ENCODE data around the gene KIZ. TPM values are rescaled to one million over a fixed set of nuclear protein-coding genes. Genes with fewer than 3 reads are reported as not detected.

The KIZ gene
- total and polyA plus RNA-seq, 12 donors = 8.3 to 38.2 (median 26.5) TPM

DNA sequence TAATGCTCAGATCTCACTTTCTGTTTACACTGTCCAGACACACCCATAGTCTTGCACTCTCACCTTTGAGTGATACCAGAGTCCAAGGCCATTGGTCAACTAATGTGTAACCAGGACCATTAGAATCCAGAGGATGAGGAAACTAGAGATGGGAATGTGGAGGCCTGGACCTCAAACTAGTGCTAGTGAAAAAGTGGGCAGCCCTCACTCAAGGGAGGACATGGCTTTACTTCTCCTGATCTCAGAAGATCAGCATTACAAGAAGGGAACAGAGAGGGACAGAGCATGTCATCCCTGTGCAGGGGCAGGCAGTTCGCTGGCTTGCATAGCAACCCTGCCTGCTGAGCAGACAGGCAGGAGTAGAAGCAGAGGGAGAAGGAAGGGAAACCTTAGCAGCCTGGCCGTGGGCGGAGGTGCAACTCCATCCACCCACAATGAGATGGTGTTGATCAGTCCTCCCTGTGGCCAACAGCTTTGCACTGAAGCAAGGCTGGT is 154.7 kb downstream of the KIZ start:
- WGBS, 2 donors = 60 to 63% methylated on average over 3 of the region's 3 CpGs

DNA sequence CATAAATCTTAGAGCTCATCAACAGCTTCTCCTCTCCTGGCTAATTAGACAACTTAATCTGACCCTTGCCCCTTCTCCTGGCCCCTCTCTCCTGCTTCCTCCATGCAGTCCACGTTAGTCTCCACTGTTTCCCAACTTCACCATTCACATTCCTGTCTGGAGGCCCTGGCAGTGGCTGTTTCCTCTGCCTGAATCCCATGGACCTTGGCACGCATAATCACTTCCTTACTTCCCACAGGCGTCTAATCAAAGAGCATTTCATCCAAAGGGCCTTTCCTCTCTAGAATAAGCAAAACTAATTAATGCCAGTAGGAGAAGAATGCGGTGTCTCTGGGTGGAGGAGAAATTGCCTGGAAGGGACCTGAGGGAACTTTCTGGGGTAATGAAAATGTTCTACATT is 160.9 kb downstream of the KIZ start:
- Histone ChIP-seq H3K9me3 (peaks cover 0 to 4% (median 0%) of the 10 kb centered on the region in 11 donors), H3K27ac (no peak overlapping the region), H3K27me3 (peaks cover 0 to 15% (median 0%) of the 10 kb centered on the region in 7 donors), H3K36me3 (no peaks in the 10 kb centered on the region), H3K4me3 (no peak overlapping the region), H3K4me1 (no peaks in the 10 kb centered on the region)
- TF ChIP-seq, protein P1, sequence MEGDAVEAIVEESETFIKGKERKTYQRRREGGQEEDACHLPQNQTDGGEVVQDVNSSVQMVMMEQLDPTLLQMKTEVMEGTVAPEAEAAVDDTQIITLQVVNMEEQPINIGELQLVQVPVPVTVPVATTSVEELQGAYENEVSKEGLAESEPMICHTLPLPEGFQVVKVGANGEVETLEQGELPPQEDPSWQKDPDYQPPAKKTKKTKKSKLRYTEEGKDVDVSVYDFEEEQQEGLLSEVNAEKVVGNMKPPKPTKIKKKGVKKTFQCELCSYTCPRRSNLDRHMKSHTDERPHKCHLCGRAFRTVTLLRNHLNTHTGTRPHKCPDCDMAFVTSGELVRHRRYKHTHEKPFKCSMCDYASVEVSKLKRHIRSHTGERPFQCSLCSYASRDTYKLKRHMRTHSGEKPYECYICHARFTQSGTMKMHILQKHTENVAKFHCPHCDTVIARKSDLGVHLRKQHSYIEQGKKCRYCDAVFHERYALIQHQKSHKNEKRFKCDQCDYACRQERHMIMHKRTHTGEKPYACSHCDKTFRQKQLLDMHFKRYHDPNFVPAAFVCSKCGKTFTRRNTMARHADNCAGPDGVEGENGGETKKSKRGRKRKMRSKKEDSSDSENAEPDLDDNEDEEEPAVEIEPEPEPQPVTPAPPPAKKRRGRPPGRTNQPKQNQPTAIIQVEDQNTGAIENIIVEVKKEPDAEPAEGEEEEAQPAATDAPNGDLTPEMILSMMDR (IDR thresholded peaks at IDR 0.05) = no peak
- ATAC-seq = no peak
- intact Hi-C loops (cut with DNase I) = no loop called here
- 49 to 54% methylated on average over 4 of the region's 4 CpGs for WGBS, 2 donors
- no peak for DNase-seq

More for the DNA sequence above, 154.7 kb downstream of the KIZ start:
- DNase-seq (no peak), ATAC-seq (no peak)
- Histone ChIP-seq H3K27me3 (peaks cover 0 to 18% (median 0%) of the 10 kb centered on the region in 7 donors), H3K9me3 (no peaks in the 10 kb centered on the region), H3K27ac (no peak overlapping the region), H3K4me3 (no peak overlapping the region), H3K4me1 (no peaks in the 10 kb centered on the region), H3K36me3 (no peaks in the 10 kb centered on the region)
- intact Hi-C loops (cut with DNase I) = no loop called here
- TF ChIP-seq, protein P1 (IDR thresholded peaks at IDR 0.05) = no peak

DNA sequence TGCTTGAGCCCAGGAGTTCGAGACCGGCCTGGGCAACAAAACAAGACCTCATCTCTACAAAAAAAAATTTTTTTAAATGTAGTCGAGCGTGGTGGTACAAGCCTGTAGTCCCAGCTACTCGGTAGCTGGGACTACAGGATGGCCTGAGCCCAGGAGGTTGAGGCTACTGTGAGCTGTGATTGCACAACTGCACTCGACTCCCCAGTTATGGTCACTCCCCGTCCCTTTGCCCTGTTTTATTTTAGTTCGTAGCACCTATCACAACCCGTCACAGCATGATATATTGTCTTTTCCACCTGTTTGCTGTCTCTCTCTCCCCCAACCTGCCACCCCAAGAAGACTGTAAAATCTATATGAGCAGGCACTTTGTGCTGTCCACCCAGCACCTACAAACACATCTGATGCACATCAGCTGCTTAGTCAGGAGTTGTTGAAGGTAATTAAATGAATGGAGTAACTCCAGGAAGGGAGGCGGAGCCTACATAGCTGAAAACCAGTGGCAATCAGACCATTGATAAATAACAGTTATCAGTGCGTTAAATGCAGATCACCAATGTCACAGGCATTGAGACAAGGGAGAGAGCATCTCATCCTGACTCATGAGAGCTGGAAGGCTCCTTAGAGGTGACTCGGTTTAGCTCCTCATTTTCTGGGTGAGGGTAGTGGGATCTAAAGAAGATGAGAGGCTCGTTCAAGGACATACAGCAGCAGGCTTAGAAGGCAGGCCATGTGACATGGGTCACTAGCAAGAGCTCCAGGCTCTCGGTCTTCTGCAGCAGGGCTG is 162.9 kb downstream of the KIZ start:
- H3K4me1 ChIP-seq = no peaks in the 10 kb centered on the region
- H3K9me3 ChIP-seq = peaks cover 0 to 4% (median 0%) of the 10 kb centered on the region in 11 donors
- intact Hi-C loops (cut with DNase I) = no loop called here
- WGBS, 2 donors = 72 to 74% methylated on average over 14 of the region's 14 CpGs
- H3K27ac ChIP-seq = no peak overlapping the region
- H3K36me3 ChIP-seq = no peaks in the 10 kb centered on the region
- peaks cover 0 to 15% (median 0%) of the 10 kb centered on the region in 7 donors for H3K27me3 ChIP-seq
- no peak for ATAC-seq
- no peak for DNase-seq
- no peak overlapping the region for H3K4me3 ChIP-seq
- TF ChIP-seq, protein P1 (IDR thresholded peaks at IDR 0.05) = no peak

DNA sequence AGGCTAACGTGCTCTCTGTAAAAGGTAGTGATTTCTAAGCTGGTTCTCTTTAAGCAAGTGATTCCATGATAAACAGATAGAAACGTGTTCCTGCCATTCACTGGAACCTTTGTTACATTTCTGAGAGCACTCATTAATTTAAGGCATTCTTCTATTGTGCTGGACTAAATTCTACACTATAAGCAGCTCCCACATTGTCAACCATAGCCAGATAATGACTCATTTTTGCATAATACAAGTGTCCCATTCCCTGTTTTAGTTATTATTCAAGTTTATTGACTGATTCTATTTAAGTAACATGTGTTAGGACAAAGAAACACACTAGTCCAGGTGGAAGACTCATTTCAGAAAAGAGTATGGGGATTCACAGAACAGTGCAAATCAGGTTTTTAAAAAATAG is 163.8 kb downstream of the KIZ start:
- no peak for ATAC-seq

More for the DNA sequence above, 163.8 kb downstream of the KIZ start:
- no peak for DNase-seq
- Histone ChIP-seq H3K36me3 (no peaks in the 10 kb centered on the region), H3K27ac (no peak overlapping the region), H3K4me3 (no peak overlapping the region), H3K9me3 (peaks cover 0 to 4% (median 0%) of the 10 kb centered on the region in 11 donors), H3K4me1 (no peaks in the 10 kb centered on the region), H3K27me3 (peaks cover 0 to 15% (median 0%) of the 10 kb centered on the region in 7 donors)
- intact Hi-C loops (cut with DNase I) = no loop called here
- 40 to 46% methylated on average over 2 of the region's 2 CpGs for WGBS, 2 donors
- TF ChIP-seq, protein P1 (IDR thresholded peaks at IDR 0.05) = no peak
